Measurements from ENCODE around the gene BLM. TPM values are rescaled to one million over a fixed set of nuclear protein-coding genes. Genes with fewer than 3 reads are reported as not detected.
A peak's percentile ranks its signal among the peaks of the same experiment; 100 is the strongest.

The BLM gene
- total and polyA plus RNA-seq, 2 of the 8 experiments (the other 6 are each of a cell fraction or from before 2014, with no cell fraction given), result 15.2 to 46.7 TPM

DNA sequence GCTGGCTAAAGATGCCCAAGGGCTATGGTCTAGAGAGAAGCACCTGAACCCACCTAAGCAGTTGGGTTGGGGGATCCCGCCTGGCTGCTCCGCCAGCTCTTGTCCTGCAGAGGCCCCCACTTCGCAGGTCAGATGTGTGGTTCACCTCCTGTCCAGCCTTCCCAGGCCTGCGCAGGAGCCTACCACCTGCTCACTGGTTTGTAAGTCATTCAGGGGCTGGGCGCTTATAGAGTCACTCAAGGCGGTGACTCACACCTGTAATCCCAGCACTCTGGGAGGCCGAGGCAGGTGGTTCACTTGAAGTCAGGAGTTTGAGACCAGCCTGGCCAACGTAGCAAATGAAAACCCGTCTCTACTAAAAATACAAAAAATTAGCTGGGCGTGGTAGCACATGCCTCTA lies 147.4 kb downstream of the BLM start:
- Histone ChIP-seq H2BK15ac (ENCODE audit: low read length) (no peak overlapping the region), H3K56ac (replicated peaks; ENCODE audit: insufficient read length, low read depth, low read length) (no peak overlapping the region), H3K23me2 (ENCODE audit: low read depth, low read length) (peaks cover 1% of the 10 kb centered on the region; the same call in 1 of the 2 replicates), H2AK5ac (ENCODE audit: low read depth, low read length) (no peak overlapping the region), H3K4ac (replicated peaks; ENCODE audit: insufficient read length, low read depth, low read length) (no peak overlapping the region), H3K4me2 (ENCODE audit: insufficient read depth in 1 of 2, low read depth in 2 of 2, low read length in 2 of 2) (no peak overlapping the region), H4K91ac (replicated peaks; ENCODE audit: insufficient read length, low read length) (no peak overlapping the region), H4K20me1 (replicated peaks in 1 of 2; ENCODE audit: control insufficient read depth in 1 of 2, insufficient read depth in 2 of 2, low read length in 2 of 2) (no peaks in the 10 kb centered on the region), H2AFZ (ENCODE audit: low read length) (no peak overlapping the region), H2BK12ac (ENCODE audit: low read depth, low read length) (0 out of 2 replicates have a peak overlapping the region, but pooled peaks have one; percentile 1), H3K79me1 (ENCODE audit: low read depth, low read length) (no peaks in the 10 kb centered on the region), H3K23ac (ENCODE audit: insufficient read length) (no peak overlapping the region), H3K9me3 (ENCODE audit: insufficient read depth in 2 of 2, low read depth in 1 of 2, low read length in 1 of 2) (no peaks in the 10 kb centered on the region), H3K36me3 (ENCODE audit: control insufficient read depth in 2 of 4, insufficient read depth in 4 of 4, low read length in 3 of 4) (no peaks in the 10 kb centered on the region), H3K14ac (ENCODE audit: insufficient read length) (no peak overlapping the region), H2BK120ac (replicated peaks; ENCODE audit: low read depth, low read length) (no peak overlapping the region), H2BK20ac (ENCODE audit: low read length) (no peak overlapping the region), H3K79me2 (ENCODE audit: control insufficient read depth in 1 of 2, insufficient read depth in 2 of 2, low read length in 2 of 2) (no peaks in the 10 kb centered on the region), H3K4me3 (ENCODE audit: extremely low read depth in 1 of 4, insufficient read depth in 2 of 4, low read depth in 3 of 4, low read length in 4 of 4) (no peak overlapping the region), H2BK5ac (ENCODE audit: low read depth, low read length) (no peak overlapping the region), H3K18ac (ENCODE audit: extremely low read depth, low read length) (no peak overlapping the region), H3K9ac (replicated peaks in 1 of 4; ENCODE audit: extremely low read depth in 1 of 4, low read depth in 3 of 4, low read length in 3 of 4) (no peak overlapping the region), H3K4me1 (replicated peaks in 1 of 4; ENCODE audit: control insufficient read depth in 3 of 4, insufficient read depth in 4 of 4, low read length in 3 of 4) (peaks cover 8 to 19% (median 12%) of the 10 kb centered on the region in 4 experiments), H4K5ac (ENCODE audit: insufficient read length, low read depth, low read length) (no peak overlapping the region), H4K8ac (ENCODE audit: extremely low read depth, insufficient read depth, low read length) (no peak overlapping the region), H3K27me3 (replicated peaks in 1 of 4; ENCODE audit: control insufficient read depth in 3 of 4, extremely low read depth in 1 of 4, insufficient read depth in 3 of 4, low read length in 3 of 4) (no peaks in the 10 kb centered on the region), H3K27ac (ENCODE audit: low read depth, low read length) (no peak overlapping the region)
- CTCF ChIA-PET (ENCODE audit: partially characterized antibody), result interaction anchor here (0.7 to 3.0 kb wide), 13 partner anchors 11 to 217 kb away, joined by 3 to 23 read pairs (median 4); partner anchors contain the start of gene FES
- FAIRE-seq (no peak), DNase-seq (ENCODE audit: low read depth in 1 of 2, low spot score in 2 of 2) (no peak)
- WGBS, 2 experiments (ENCODE audit: extremely low coverage in 1 of 2, insufficient coverage in 1 of 2, insufficient read length in 1 of 2, insufficient replicate concordance in 2 of 2, low coverage in 1 of 2, low lambda C conversion rate in 2 of 2, missing lambda C conversion rate in 1 of 2), result 93% methylated on average over 10 of the region's 10 CpGs; no CpG with 5 or more reads in 1 of the 2 experiments
- no peak for TF ChIP-seq RNF2 (IDR thresholded peaks at IDR 0.05; ENCODE audit: borderline replicate concordance, low read depth, low read length, missing control alignments, poor library complexity, severe bottlenecking)
- TF ChIP-seq RBBP5 (IDR thresholded peaks at IDR 0.05; ENCODE audit: borderline replicate concordance, low read depth, low read length), result no peak
- peak in 1 of 2 experiments; percentile 41; a peak in 2 of 4 replicates for TF ChIP-seq RAD21 (IDR thresholded peaks at IDR 0.05 in 1 of 2, conservative IDR thresholded peaks at IDR 0.05 in 1 of 2; ENCODE audit: low read depth in 2 of 2, low read length in 2 of 2)
- no peak for TF ChIP-seq SP1 (IDR thresholded peaks at IDR 0.05; ENCODE audit: low read depth, low read length)
- TF ChIP-seq, protein P1, sequence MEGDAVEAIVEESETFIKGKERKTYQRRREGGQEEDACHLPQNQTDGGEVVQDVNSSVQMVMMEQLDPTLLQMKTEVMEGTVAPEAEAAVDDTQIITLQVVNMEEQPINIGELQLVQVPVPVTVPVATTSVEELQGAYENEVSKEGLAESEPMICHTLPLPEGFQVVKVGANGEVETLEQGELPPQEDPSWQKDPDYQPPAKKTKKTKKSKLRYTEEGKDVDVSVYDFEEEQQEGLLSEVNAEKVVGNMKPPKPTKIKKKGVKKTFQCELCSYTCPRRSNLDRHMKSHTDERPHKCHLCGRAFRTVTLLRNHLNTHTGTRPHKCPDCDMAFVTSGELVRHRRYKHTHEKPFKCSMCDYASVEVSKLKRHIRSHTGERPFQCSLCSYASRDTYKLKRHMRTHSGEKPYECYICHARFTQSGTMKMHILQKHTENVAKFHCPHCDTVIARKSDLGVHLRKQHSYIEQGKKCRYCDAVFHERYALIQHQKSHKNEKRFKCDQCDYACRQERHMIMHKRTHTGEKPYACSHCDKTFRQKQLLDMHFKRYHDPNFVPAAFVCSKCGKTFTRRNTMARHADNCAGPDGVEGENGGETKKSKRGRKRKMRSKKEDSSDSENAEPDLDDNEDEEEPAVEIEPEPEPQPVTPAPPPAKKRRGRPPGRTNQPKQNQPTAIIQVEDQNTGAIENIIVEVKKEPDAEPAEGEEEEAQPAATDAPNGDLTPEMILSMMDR (IDR thresholded peaks at IDR 0.05; ENCODE audit: control extremely low read depth in 1 of 3, insufficient read depth in 1 of 3, low read depth in 1 of 3, low read length in 3 of 3), result peak; percentile 1 to 24 (median 19); a peak in 2 of 4 replicates
- no peak for TF ChIP-seq HDAC6 (IDR thresholded peaks at IDR 0.05; ENCODE audit: low read depth, low read length)
- TF ChIP-seq, protein P2, sequence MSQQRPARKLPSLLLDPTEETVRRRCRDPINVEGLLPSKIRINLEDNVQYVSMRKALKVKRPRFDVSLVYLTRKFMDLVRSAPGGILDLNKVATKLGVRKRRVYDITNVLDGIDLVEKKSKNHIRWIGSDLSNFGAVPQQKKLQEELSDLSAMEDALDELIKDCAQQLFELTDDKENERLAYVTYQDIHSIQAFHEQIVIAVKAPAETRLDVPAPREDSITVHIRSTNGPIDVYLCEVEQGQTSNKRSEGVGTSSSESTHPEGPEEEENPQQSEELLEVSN (IDR thresholded peaks at IDR 0.05), result no peak
- no peak for TF ChIP-seq CTBP2 (IDR thresholded peaks at IDR 0.05; ENCODE audit: borderline replicate concordance, insufficient read depth, insufficient read length, low read length)
- no peak for TF ChIP-seq NRF1 (IDR thresholded peaks at IDR 0.05; ENCODE audit: low read depth, low read length)
- POLR2A ChIA-PET (ENCODE audit: partially characterized antibody), result interaction anchor here (0.8 to 1.2 kb wide), 3 partner anchors 23 to 34 kb away, joined by 3 read pairs; no protein-coding TSS in a partner anchor

Data from H1 (cell line).